Colonic mucosa (tissue), 4 donors: ENCODE data around the gene NR2E1. TPM values are rescaled to one million over a fixed set of nuclear protein-coding genes. Genes with fewer than 3 reads are reported as not detected.

Source experiments
- DNase-seq: peaks from one replicate; pipeline ENCODE4 v3.0.0-alpha.2; 2020
- H3K27ac ChIP-seq: fragments of 200-600 bp; one replicate; pipeline ENCODE4 v1.8.0; 2021
- H3K27me3 ChIP-seq: fragments of 200-600 bp; one replicate; pipeline ENCODE4 v1.8.0; 2021
- H3K36me3 ChIP-seq: fragments of 200-600 bp; one replicate; pipeline ENCODE4 v1.8.0; 2021
- H3K4me1 ChIP-seq: fragments of 200-600 bp; one replicate; pipeline ENCODE4 v1.8.0; 2021; ENCODE audit warnings: mild to moderate bottlenecking
- H3K4me3 ChIP-seq: fragments of 200-600 bp; one replicate; pipeline ENCODE4 v1.8.0; 2021
- H3K9ac ChIP-seq, 2 donors: one replicate each; pipeline ENCODE4 v1.7.0; 2013; ENCODE audit warnings: control low read depth in 2 of 2, low read depth in 2 of 2, low read length in 2 of 2
- H3K9me3 ChIP-seq: fragments of 200-600 bp; one replicate; pipeline ENCODE4 v1.8.0; 2021
- intact Hi-C: fragments of 100-400 bp; cut with DNase I; formaldehyde crosslinking; loops from one replicate; pipeline ENCODE4 v1.14.1; 2022
- total RNA-seq, 2 donors: library from RNA; stranded (reverse); fragmentation: NEBNext Ultra II Directional in 1 of 2; extraction: Animal tissue kit (Norgen Biotek cat#: 25700) in 1 of 2; gene quantifications; one replicate each; pipeline ENCODE4 v1.2.1, GENCODE V29; 2021
- TF ChIP-seq, protein P1 (sequence below): fragments of 200-600 bp; IDR thresholded peaks from one replicate; pipeline ENCODE4 v1.8.0; 2022; ENCODE audit warnings: antibody characterized with exemption, mild to moderate bottlenecking
- donor health status: healthy.
- donor health status: DM: no; HTN: no; CAD: no.
- donor health status: DM: no; HTN: no; CAD: no.

Gene NR2E1
- total RNA-seq, 2 donors from 2014 or later = not detected

DNA sequence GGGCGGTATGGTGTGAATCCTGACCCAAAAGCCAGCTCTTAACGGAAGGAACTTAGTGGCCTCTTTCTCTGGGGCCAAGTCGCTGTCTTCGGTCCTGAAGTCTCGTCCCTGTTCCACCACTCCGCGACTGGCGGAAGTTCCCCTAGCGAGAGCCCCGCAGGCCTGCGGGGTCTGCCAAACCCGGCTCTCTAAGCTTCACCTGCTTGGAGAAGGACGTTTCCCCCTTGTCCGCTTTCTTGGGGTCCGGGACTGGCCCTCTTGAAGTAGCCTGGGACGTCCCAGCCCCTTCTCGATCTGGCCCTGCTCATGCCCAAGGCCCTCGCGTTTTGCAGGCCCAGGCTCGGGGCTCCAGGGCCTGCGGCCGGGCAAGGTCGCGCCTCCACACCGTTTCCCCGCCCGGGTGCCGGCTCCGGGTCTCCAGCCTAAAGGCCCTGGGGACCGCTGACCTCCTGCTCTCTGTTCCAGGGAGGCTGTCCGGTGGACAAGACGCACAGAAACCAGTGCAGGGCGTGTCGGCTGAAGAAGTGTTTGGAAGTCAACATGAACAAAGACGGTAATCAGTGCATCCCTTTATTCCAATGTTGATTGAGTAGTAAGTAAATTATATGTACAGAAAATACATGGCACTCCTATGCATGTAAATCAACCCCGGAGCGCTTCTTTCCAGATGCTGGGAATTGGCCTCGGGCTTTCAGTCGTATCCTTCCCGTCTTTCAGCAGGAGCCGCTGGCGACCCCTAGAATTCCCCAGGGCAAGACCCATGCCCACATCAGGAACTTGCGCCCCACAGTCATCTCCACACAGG, 8.8 kb downstream of the NR2E1 start:
- H3K4me3 ChIP-seq = no peak overlapping the region
- H3K36me3 ChIP-seq = no peaks in the 10 kb centered on the region
- no peak overlapping the region for H3K27ac ChIP-seq
- DNase-seq = no peak
- H3K9me3 ChIP-seq = no peaks in the 10 kb centered on the region
- no peak overlapping the region for H3K9ac ChIP-seq
- peaks cover 80% of the 10 kb centered on the region for H3K27me3 ChIP-seq
- intact Hi-C loops = no loop called here
- TF ChIP-seq, protein P1, sequence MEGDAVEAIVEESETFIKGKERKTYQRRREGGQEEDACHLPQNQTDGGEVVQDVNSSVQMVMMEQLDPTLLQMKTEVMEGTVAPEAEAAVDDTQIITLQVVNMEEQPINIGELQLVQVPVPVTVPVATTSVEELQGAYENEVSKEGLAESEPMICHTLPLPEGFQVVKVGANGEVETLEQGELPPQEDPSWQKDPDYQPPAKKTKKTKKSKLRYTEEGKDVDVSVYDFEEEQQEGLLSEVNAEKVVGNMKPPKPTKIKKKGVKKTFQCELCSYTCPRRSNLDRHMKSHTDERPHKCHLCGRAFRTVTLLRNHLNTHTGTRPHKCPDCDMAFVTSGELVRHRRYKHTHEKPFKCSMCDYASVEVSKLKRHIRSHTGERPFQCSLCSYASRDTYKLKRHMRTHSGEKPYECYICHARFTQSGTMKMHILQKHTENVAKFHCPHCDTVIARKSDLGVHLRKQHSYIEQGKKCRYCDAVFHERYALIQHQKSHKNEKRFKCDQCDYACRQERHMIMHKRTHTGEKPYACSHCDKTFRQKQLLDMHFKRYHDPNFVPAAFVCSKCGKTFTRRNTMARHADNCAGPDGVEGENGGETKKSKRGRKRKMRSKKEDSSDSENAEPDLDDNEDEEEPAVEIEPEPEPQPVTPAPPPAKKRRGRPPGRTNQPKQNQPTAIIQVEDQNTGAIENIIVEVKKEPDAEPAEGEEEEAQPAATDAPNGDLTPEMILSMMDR = no peak
- peaks cover 6% of the 10 kb centered on the region for H3K4me1 ChIP-seq

DNA sequence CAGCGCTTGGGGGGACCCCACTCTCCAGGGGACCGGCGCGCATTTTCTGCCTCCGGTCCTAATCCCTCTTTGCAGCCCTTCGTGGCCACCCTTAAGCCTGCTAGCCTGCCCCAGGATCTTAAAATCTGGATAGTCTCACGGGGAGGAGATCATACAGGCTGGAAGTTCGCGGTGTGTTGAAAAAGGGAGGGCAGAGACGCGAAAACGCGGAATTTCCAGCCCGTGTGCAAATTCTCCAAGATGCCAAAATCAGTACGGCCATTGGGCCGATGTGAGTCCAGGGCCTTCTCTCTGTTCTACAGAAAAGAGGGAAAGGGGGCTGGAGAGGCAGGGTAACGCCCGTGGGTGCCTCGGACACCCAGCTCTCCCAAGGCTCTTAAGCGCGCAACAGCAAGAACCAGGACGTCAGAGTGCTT, 9.4 kb downstream of the NR2E1 start:
- peaks cover 6% of the 10 kb centered on the region for H3K4me1 ChIP-seq
- no peaks in the 10 kb centered on the region for H3K36me3 ChIP-seq
- no peak overlapping the region for H3K27ac ChIP-seq
- no peak for DNase-seq
- peaks cover 74% of the 10 kb centered on the region for H3K27me3 ChIP-seq
- H3K4me3 ChIP-seq = peak overlapping the region; percentile 6
- H3K9ac ChIP-seq = no peak overlapping the region
- TF ChIP-seq, protein P1 = no peak
- intact Hi-C loops = no loop called here
- H3K9me3 ChIP-seq = no peaks in the 10 kb centered on the region

DNA sequence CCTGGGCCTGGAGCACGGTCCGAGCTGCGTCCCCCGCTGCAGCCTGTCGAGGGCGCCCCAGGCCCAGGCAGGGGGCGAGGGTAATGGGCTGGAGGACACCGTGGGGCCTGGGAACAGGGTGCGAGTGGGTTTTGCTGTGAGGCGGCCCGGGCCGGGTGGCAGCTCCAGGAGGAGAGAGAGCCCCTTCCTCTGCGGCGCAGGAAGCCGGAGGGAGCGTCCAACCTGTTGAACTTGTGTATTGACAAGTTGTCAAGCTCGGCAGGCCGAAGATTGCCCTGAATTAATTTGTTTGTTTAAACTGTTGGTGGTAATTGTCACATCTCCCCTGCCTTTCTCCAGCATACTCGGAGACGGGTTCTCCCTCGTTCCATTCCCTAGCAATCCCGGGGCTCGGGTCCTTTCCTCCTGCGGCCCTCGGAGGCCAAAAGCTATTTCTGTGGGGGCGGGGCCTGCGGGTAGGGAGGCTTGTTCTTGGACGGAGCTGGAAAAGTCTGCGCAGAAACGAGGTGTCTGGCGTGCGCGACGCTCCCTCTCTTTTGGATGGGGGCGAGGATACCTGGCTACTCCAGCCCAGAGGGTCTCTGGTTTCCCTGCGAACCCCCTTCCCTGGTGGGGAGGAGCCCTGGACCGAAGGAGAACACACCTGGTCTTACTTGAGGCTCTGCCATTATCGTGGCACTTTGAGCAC, 9.9 kb downstream of the NR2E1 start:
- TF ChIP-seq, protein P1 = no peak
- Histone ChIP-seq H3K4me1 (peaks cover 6% of the 10 kb centered on the region), H3K36me3 (no peaks in the 10 kb centered on the region), H3K4me3 (peak overlapping the region; percentile 6), H3K27me3 (peaks cover 68% of the 10 kb centered on the region), H3K9ac (no peak overlapping the region), H3K27ac (no peak overlapping the region), H3K9me3 (no peaks in the 10 kb centered on the region)
- intact Hi-C loops = no loop called here
- DNase-seq = no peak

DNA sequence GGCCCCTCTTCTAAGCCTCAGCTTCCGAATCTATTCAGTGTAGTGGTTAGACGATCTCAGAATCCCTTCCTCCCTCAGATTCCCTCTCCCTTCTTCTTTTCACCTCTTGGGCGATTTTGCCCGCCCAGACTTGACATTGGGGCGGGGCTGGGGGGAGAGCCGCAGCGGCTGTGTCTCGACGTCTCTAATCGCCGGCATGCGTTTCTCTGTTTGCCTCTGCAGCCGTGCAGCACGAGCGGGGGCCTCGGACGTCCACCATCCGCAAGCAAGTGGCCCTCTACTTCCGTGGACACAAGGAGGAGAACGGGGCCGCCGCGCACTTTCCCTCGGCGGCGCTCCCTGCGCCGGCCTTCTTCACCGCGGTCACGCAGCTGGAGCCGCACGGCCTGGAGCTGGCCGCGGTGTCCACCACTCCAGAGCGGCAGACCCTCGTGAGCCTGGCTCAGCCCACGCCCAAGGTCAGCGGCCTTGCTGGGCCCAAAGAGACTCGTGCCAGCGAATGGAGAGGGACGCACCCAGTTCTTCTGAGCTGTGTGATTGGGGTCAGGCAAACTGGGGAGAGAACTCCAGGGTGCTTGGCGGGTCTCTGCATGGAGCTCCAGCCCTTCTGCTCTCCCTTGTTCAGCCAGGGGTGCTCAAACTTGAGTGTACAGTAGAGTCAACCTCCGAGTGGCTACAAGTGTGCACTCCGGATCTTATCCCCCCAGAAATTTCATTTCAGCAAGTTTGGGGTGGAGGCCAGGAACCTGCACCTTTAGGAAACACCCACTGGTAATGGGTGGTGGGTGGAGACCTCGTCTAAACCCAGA, 10.7 kb downstream of the NR2E1 start:
- Histone ChIP-seq H3K27me3 (peaks cover 61% of the 10 kb centered on the region), H3K36me3 (no peaks in the 10 kb centered on the region), H3K4me1 (peaks cover 6% of the 10 kb centered on the region), H3K9ac (no peak overlapping the region), H3K27ac (no peak overlapping the region), H3K4me3 (peak overlapping the region; percentile 6), H3K9me3 (no peaks in the 10 kb centered on the region)
- intact Hi-C loops = no loop called here
- TF ChIP-seq, protein P1 = no peak
- DNase-seq = no peak

DNA sequence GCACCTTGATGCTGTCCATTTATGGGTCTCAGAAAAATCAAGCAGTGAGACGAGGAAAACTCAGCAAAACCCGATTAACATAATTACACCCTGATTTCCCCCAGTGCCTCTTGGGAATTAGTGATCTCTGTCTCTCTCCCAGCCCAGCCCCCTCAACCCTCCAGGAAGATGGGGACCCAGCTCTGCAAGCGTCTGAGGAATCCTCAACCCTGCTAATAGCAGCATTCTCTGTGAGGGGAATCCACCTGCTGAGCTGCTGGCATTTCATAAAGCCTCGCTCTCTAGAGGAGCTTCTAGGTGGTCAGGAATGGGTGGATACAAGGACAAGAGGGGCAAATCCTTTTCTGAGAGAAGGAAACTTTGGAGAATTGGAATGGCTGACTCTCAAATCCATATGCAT, 13.9 kb downstream of the NR2E1 start:
- peaks cover 6% of the 10 kb centered on the region for H3K4me1 ChIP-seq
- H3K9ac ChIP-seq = no peak overlapping the region
- no peaks in the 10 kb centered on the region for H3K36me3 ChIP-seq
- H3K4me3 ChIP-seq = no peak overlapping the region
- DNase-seq = no peak
- H3K27me3 ChIP-seq = peaks cover 35% of the 10 kb centered on the region
- H3K27ac ChIP-seq = no peak overlapping the region
- TF ChIP-seq, protein P1 = no peak
- intact Hi-C loops = no loop called here
- H3K9me3 ChIP-seq = no peaks in the 10 kb centered on the region
